ENCODE results near the gene NAPA. TPM values are rescaled to one million over a fixed set of nuclear protein-coding genes. Genes with fewer than 3 reads are reported as not detected.

The NAPA gene
- total and polyA plus RNA-seq, 9 donors, result 33.5 to 100 (median 93.2) TPM

- Histone ChIP-seq H3K4me1 (ENCODE audit: control insufficient read depth, insufficient read depth, low read length) (no peaks in the 10 kb centered on the region), H3K9me3 (replicated peaks; ENCODE audit: control insufficient read depth, low read depth, low read length) (no peaks in the 10 kb centered on the region), H3K36me3 (ENCODE audit: control insufficient read depth, insufficient read depth, low read length) (no peaks in the 10 kb centered on the region), H3K27me3 (ENCODE audit: control insufficient read depth, insufficient read depth, low read length) (peaks cover 87% of the 10 kb centered on the region), H3K27ac (ENCODE audit: low read length) (no peak overlapping the region), H3K4me3 (ENCODE audit: low read length) (no peak overlapping the region)
- WGBS (ENCODE audit: insufficient coverage), result 7% methylated on average over 22 of the region's 22 CpGs
- DNase-seq, result no peak
These were observed 68.9 kb downstream of the NAPA start for GRCh38 chr19:47445937-47446402.

- DNase-seq, result no peak
- no CpG with 5 or more reads among the region's 4 CpGs for WGBS (ENCODE audit: insufficient coverage)
- no peak overlapping the region for H3K4me3 ChIP-seq (ENCODE audit: low read length)
- no peaks in the 10 kb centered on the region for H3K36me3 ChIP-seq (ENCODE audit: control insufficient read depth, insufficient read depth, low read length)
- peaks cover 85% of the 10 kb centered on the region for H3K27me3 ChIP-seq (ENCODE audit: control insufficient read depth, insufficient read depth, low read length)
- H3K4me1 ChIP-seq (ENCODE audit: control insufficient read depth, insufficient read depth, low read length), result no peaks in the 10 kb centered on the region
- no peaks in the 10 kb centered on the region for H3K9me3 ChIP-seq (replicated peaks; ENCODE audit: control insufficient read depth, low read depth, low read length)
- H3K27ac ChIP-seq (ENCODE audit: low read length), result no peak overlapping the region
These were observed 69.3 kb downstream of the NAPA start for GRCh38 chr19:47445527-47445926.

GRCh38 chr19:47444388-47444821 is 70.5 kb downstream of the NAPA start:
- Histone ChIP-seq H3K4me1 (ENCODE audit: control insufficient read depth, insufficient read depth, low read length) (no peaks in the 10 kb centered on the region), H3K27ac (ENCODE audit: low read length) (no peak overlapping the region), H3K9me3 (replicated peaks; ENCODE audit: control insufficient read depth, low read depth, low read length) (no peaks in the 10 kb centered on the region), H3K4me3 (ENCODE audit: low read length) (no peak overlapping the region), H3K27me3 (ENCODE audit: control insufficient read depth, insufficient read depth, low read length) (peaks cover 73% of the 10 kb centered on the region), H3K36me3 (ENCODE audit: control insufficient read depth, insufficient read depth, low read length) (no peaks in the 10 kb centered on the region)
- no peak for DNase-seq
- WGBS (ENCODE audit: insufficient coverage), result 29% methylated on average over 17 of the region's 22 CpGs

GRCh38 chr19:47443331-47443730 is 71.5 kb downstream of the NAPA start:
- Histone ChIP-seq H3K27me3 (ENCODE audit: control insufficient read depth, insufficient read depth, low read length) (peaks cover 63% of the 10 kb centered on the region), H3K9me3 (replicated peaks; ENCODE audit: control insufficient read depth, low read depth, low read length) (no peaks in the 10 kb centered on the region), H3K4me3 (ENCODE audit: low read length) (no peak overlapping the region), H3K27ac (ENCODE audit: low read length) (no peak overlapping the region), H3K36me3 (ENCODE audit: control insufficient read depth, insufficient read depth, low read length) (no peaks in the 10 kb centered on the region), H3K4me1 (ENCODE audit: control insufficient read depth, insufficient read depth, low read length) (no peaks in the 10 kb centered on the region)
- DNase-seq, result no peak
- WGBS (ENCODE audit: insufficient coverage), result 66% methylated on average over 12 of the region's 12 CpGs

GRCh38 chr19:47438793-47439220 is 76.1 kb downstream of the NAPA start:
- H3K27ac ChIP-seq (ENCODE audit: low read length), result no peak overlapping the region
- no peaks in the 10 kb centered on the region for H3K9me3 ChIP-seq (replicated peaks; ENCODE audit: control insufficient read depth, low read depth, low read length)
- no peak for DNase-seq
- H3K27me3 ChIP-seq (ENCODE audit: control insufficient read depth, insufficient read depth, low read length), result peaks cover 30% of the 10 kb centered on the region
- WGBS (ENCODE audit: insufficient coverage), result 60% methylated on average over 2 of the region's 5 CpGs
- no peak overlapping the region for H3K4me3 ChIP-seq (ENCODE audit: low read length)
- peaks cover 2% of the 10 kb centered on the region for H3K4me1 ChIP-seq (ENCODE audit: control insufficient read depth, insufficient read depth, low read length)
- no peaks in the 10 kb centered on the region for H3K36me3 ChIP-seq (ENCODE audit: control insufficient read depth, insufficient read depth, low read length)

Other genes with a start within 250 kb of the NAPA start
- gene INAFM1, start 240.2 kb downstream of the NAPA start, total RNA-seq, result 6.1 TPM
- gene INAFM1, start 240.2 kb downstream of the NAPA start, polyA plus RNA-seq (ENCODE audit: insufficient read depth in 1 of 8, insufficient read length in 8 of 8, low replicate concordance in 1 of 8), result 10 to 100 TPM in 7 of 8 donors, 1 to 10 TPM in 1; 9.8 to 17.1 (median 13.8) TPM
- gene C5AR1, start 205.2 kb downstream of the NAPA start, total RNA-seq, result 0.53 TPM
- 1 to 10 TPM; 1.2 to 3.6 (median 1.9) TPM for gene C5AR1, start 205.2 kb downstream of the NAPA start, polyA plus RNA-seq (ENCODE audit: insufficient read depth in 1 of 8, insufficient read length in 8 of 8, low replicate concordance in 1 of 8)
- gene C5AR2, start 182.9 kb downstream of the NAPA start, total RNA-seq, result 0.40 TPM
- under 1 TPM; 0.21 to 0.68 (median 0.39) TPM for gene C5AR2, start 182.9 kb downstream of the NAPA start, polyA plus RNA-seq (ENCODE audit: insufficient read depth in 1 of 8, insufficient read length in 8 of 8, low replicate concordance in 1 of 8)
- 7.9 TPM for gene DHX34, start 165.7 kb downstream of the NAPA start, total RNA-seq
- gene DHX34, start 165.7 kb downstream of the NAPA start, polyA plus RNA-seq (ENCODE audit: insufficient read depth in 1 of 8, insufficient read length in 8 of 8, low replicate concordance in 1 of 8), result 10 to 100 TPM in 7 of 8 donors, 1 to 10 TPM in 1; 9.1 to 13.6 (median 11.7) TPM
- 9.2 TPM for gene MEIS3, start 95.5 kb downstream of the NAPA start, total RNA-seq
- 10 to 100 TPM in 2 of 8 donors, 1 to 10 TPM in 6; 7.3 to 11.5 (median 9.7) TPM for gene MEIS3, start 95.5 kb downstream of the NAPA start, polyA plus RNA-seq (ENCODE audit: insufficient read depth in 1 of 8, insufficient read length in 8 of 8, low replicate concordance in 1 of 8)
- gene SLC8A2, start 43.2 kb downstream of the NAPA start, total RNA-seq, result 0.04 TPM
- under 1 TPM; 0.11 to 0.49 (median 0.26) TPM for gene SLC8A2, start 43.2 kb downstream of the NAPA start, polyA plus RNA-seq (ENCODE audit: insufficient read depth in 1 of 8, insufficient read length in 8 of 8, low replicate concordance in 1 of 8)
- 5.4 TPM for gene KPTN, start 30.8 kb downstream of the NAPA start, total RNA-seq
- 10 to 100 TPM in 2 of 8 donors, 1 to 10 TPM in 6; 7.8 to 12.0 (median 8.9) TPM for gene KPTN, start 30.8 kb downstream of the NAPA start, polyA plus RNA-seq (ENCODE audit: insufficient read depth in 1 of 8, insufficient read length in 8 of 8, low replicate concordance in 1 of 8)
- gene ZNF541, start 58.1 kb upstream of the NAPA start, total RNA-seq, result 0.18 TPM
- under 1 TPM; 0.05 to 0.30 (median 0.11) TPM for gene ZNF541, start 58.1 kb upstream of the NAPA start, polyA plus RNA-seq (ENCODE audit: insufficient read depth in 1 of 8, insufficient read length in 8 of 8, low replicate concordance in 1 of 8)
- gene BICRA, start 94.1 kb upstream of the NAPA start, total RNA-seq, result 3.1 TPM
- gene BICRA, start 94.1 kb upstream of the NAPA start, polyA plus RNA-seq (ENCODE audit: insufficient read depth in 1 of 8, insufficient read length in 8 of 8, low replicate concordance in 1 of 8), result 10 to 100 TPM in 5 of 8 donors, 1 to 10 TPM in 3; 8.1 to 14.3 (median 11.4) TPM
- gene EHD2, start 198.4 kb upstream of the NAPA start, total RNA-seq, result 30.5 TPM
- gene EHD2, start 198.4 kb upstream of the NAPA start, polyA plus RNA-seq (ENCODE audit: insufficient read depth in 1 of 8, insufficient read length in 8 of 8, low replicate concordance in 1 of 8), result 100 to 1,000 TPM in 7 of 8 donors, 10 to 100 TPM in 1; 93.9 to 158 (median 125) TPM
- 216 TPM for gene NOP53, start 230.5 kb upstream of the NAPA start, total RNA-seq
- 100 to 1,000 TPM; 524 to 635 (median 594) TPM for gene NOP53, start 230.5 kb upstream of the NAPA start, polyA plus RNA-seq (ENCODE audit: insufficient read depth in 1 of 8, insufficient read length in 8 of 8, low replicate concordance in 1 of 8)